Measurements from ENCODE around the gene ITGA2.

DNA sequence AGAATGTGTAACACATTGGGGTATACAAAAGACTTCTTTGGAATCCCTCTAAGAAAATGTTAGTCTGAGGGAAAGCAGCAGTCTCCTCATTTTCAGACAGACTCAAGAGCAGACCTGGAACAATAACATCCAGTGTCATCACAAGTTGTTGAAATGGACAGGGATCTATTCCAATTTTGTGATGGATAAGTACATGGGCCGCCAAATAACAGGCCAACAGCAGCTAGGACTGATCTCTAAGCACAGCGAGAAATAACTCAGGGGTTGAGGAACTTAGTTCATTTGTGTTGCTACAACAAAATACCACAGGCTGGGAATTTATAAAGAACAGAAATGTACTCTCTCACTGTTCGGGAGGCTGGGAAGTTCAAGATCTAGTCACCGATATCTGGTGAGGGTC, 7.6 kb upstream of the ITGA2 start:
- no peak for TF ChIP-seq CEBPG (CRISPR knock-in tag; IDR thresholded peaks at IDR 0.05)
- no peak for TF ChIP-seq CEBPG (tag; conservative IDR thresholded peaks at IDR 0.05 in 1 of 2, IDR thresholded peaks at IDR 0.05 in 1 of 2)
- TF ChIP-seq, protein P1, sequence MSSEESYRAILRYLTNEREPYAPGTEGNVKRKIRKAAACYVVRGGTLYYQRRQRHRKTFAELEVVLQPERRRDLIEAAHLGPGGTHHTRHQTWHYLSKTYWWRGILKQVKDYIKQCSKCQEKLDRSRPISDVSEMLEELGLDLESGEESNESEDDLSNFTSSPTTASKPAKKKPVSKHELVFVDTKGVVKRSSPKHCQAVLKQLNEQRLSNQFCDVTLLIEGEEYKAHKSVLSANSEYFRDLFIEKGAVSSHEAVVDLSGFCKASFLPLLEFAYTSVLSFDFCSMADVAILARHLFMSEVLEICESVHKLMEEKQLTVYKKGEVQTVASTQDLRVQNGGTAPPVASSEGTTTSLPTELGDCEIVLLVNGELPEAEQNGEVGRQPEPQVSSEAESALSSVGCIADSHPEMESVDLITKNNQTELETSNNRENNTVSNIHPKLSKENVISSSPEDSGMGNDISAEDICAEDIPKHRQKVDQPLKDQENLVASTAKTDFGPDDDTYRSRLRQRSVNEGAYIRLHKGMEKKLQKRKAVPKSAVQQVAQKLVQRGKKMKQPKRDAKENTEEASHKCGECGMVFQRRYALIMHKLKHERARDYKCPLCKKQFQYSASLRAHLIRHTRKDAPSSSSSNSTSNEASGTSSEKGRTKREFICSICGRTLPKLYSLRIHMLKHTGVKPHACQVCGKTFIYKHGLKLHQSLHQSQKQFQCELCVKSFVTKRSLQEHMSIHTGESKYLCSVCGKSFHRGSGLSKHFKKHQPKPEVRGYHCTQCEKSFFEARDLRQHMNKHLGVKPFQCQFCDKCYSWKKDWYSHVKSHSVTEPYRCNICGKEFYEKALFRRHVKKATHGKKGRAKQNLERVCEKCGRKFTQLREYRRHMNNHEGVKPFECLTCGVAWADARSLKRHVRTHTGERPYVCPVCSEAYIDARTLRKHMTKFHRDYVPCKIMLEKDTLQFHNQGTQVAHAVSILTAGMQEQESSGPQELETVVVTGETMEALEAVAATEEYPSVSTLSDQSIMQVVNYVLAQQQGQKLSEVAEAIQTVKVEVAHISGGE (CRISPR knock-in tag; IDR thresholded peaks at IDR 0.05): no peak
- no peak for TF ChIP-seq SREBF1 (IDR thresholded peaks at IDR 0.05; ENCODE audit: borderline replicate concordance, low read depth, low read length)
- no peak for TF ChIP-seq POLR2A (conservative IDR thresholded peaks at IDR 0.05)
- no peak for TF ChIP-seq ZNF586 (CRISPR knock-in tag; conservative IDR thresholded peaks at IDR 0.05)
- TF ChIP-seq, protein P2, sequence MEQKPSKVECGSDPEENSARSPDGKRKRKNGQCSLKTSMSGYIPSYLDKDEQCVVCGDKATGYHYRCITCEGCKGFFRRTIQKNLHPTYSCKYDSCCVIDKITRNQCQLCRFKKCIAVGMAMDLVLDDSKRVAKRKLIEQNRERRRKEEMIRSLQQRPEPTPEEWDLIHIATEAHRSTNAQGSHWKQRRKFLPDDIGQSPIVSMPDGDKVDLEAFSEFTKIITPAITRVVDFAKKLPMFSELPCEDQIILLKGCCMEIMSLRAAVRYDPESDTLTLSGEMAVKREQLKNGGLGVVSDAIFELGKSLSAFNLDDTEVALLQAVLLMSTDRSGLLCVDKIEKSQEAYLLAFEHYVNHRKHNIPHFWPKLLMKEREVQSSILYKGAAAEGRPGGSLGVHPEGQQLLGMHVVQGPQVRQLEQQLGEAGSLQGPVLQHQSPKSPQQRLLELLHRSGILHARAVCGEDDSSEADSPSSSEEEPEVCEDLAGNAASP (IDR thresholded peaks at IDR 0.05): no peak
- TF ChIP-seq, protein P3, sequence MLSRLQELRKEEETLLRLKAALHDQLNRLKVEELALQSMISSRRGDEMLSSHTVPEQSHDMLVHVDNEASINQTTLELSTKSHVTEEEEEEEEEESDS (CRISPR knock-in tag; IDR thresholded peaks at IDR 0.05): no peak
- no peak for TF ChIP-seq FOXJ2 (tag; IDR thresholded peaks at IDR 0.05)
- TF ChIP-seq, protein P4, sequence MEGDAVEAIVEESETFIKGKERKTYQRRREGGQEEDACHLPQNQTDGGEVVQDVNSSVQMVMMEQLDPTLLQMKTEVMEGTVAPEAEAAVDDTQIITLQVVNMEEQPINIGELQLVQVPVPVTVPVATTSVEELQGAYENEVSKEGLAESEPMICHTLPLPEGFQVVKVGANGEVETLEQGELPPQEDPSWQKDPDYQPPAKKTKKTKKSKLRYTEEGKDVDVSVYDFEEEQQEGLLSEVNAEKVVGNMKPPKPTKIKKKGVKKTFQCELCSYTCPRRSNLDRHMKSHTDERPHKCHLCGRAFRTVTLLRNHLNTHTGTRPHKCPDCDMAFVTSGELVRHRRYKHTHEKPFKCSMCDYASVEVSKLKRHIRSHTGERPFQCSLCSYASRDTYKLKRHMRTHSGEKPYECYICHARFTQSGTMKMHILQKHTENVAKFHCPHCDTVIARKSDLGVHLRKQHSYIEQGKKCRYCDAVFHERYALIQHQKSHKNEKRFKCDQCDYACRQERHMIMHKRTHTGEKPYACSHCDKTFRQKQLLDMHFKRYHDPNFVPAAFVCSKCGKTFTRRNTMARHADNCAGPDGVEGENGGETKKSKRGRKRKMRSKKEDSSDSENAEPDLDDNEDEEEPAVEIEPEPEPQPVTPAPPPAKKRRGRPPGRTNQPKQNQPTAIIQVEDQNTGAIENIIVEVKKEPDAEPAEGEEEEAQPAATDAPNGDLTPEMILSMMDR (IDR thresholded peaks at IDR 0.05 in 2 of 3, conservative IDR thresholded peaks at IDR 0.05 in 1 of 3; ENCODE audit: insufficient read depth in 2 of 3, low read depth in 1 of 3, low read length in 3 of 3): no peak
- TF ChIP-seq ZSCAN32 (CRISPR knock-in tag; IDR thresholded peaks at IDR 0.05): no peak
- TF ChIP-seq ZNF232 (CRISPR knock-in tag; IDR thresholded peaks at IDR 0.05): no peak
- TF ChIP-seq, protein P5, sequence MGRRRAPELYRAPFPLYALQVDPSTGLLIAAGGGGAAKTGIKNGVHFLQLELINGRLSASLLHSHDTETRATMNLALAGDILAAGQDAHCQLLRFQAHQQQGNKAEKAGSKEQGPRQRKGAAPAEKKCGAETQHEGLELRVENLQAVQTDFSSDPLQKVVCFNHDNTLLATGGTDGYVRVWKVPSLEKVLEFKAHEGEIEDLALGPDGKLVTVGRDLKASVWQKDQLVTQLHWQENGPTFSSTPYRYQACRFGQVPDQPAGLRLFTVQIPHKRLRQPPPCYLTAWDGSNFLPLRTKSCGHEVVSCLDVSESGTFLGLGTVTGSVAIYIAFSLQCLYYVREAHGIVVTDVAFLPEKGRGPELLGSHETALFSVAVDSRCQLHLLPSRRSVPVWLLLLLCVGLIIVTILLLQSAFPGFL (CRISPR knock-in tag; IDR thresholded peaks at IDR 0.05): no peak

Data from K562 (cell line).